CD14-positive monocyte (primary cell): ENCODE data around the gene SOHLH1. TPM values are rescaled to one million over a fixed set of nuclear protein-coding genes. Genes with fewer than 3 reads are reported as not detected.
A peak's percentile ranks its signal among the peaks of the same experiment; 100 is the strongest.

ENCODE experiments used
- DNase-seq, 3 donors: peaks; one replicate each; pipeline ENCODE4 v3.0.0-alpha.2; 2011 to 2022
- H2AFZ ChIP-seq: 2 replicates; pipeline ENCODE4 v1.6.0; 2012; ENCODE audit warnings: mild to moderate bottlenecking, low read depth, low read length, inconsistent platforms; ENCODE audit not compliant: insufficient read depth, poor library complexity, severe bottlenecking
- H3K27ac ChIP-seq, 2 donors: 1 replicate in 1 of 2; 2 replicates in 1 of 2; pipeline ENCODE4 v1.5.1; 2012 to 2013; ENCODE audit warnings: low read length in 2 of 2, control low read depth in 1 of 2, inconsistent platforms in 1 of 2, low read depth in 1 of 2, mild to moderate bottlenecking in 1 of 2
- H3K27me3 ChIP-seq, 2 donors: one replicate each; pipeline versions ENCODE4 v1.6.0 to v1.6.1; 2011 to 2013; ENCODE audit warnings: low read length in 2 of 2; ENCODE audit not compliant: control insufficient read depth in 2 of 2, insufficient read depth in 2 of 2
- H3K36me3 ChIP-seq, 2 donors: replicated peaks in 1 of 2; 1 replicate in 1 of 2; 2 replicates in 1 of 2; pipeline versions ENCODE4 v1.5.1 to v1.6.1; 2012 to 2013; ENCODE audit warnings: low read length in 2 of 2, control low read depth in 1 of 2, inconsistent platforms in 1 of 2, mild to moderate bottlenecking in 1 of 2; ENCODE audit not compliant: insufficient read depth in 2 of 2, control insufficient read depth in 1 of 2
- H3K4me1 ChIP-seq, 2 donors: 1 replicate in 1 of 2; 2 replicates in 1 of 2; pipeline versions ENCODE4 v1.5.1 to v1.6.1; 2012 to 2013; ENCODE audit warnings: low read length in 2 of 2, control low read depth in 1 of 2, inconsistent platforms in 1 of 2, mild to moderate bottlenecking in 1 of 2, moderate library complexity in 1 of 2; ENCODE audit not compliant: insufficient read depth in 2 of 2, control insufficient read depth in 1 of 2
- H3K4me2 ChIP-seq: replicated peaks from 2 replicates; pipeline ENCODE3; 2012; ENCODE audit warnings: low read length, moderate library complexity, mild to moderate bottlenecking; ENCODE audit not compliant: poor library complexity, severe bottlenecking; ENCODE audit errors: extremely low read depth
- H3K4me3 ChIP-seq, 3 experiments: fragments of 200-600 bp in 1 of 3; sonication (generic) in 1 of 3; replicated peaks in 1 of 3; 1 replicate in 2 of 3; 2 replicates in 1 of 3; pipeline ENCODE4 v1.5.1; 2011 to 2013; ENCODE audit warnings: low read length in 3 of 3, mild to moderate bottlenecking in 3 of 3, control low read depth in 2 of 3, low read depth in 2 of 3, inconsistent platforms in 1 of 3, moderate library complexity in 1 of 3
- H3K79me2 ChIP-seq: 2 replicates; pipeline ENCODE4 v1.6.0; 2012; ENCODE audit warnings: mild to moderate bottlenecking, control low read depth, inconsistent platforms, low read length, moderate library complexity; ENCODE audit not compliant: insufficient read depth
- H3K9ac ChIP-seq: 2 replicates; pipeline ENCODE4 v1.6.0; 2017; ENCODE audit warnings: low read length, mild to moderate bottlenecking; ENCODE audit not compliant: insufficient read depth, poor library complexity, severe bottlenecking
- H3K9me3 ChIP-seq, 2 donors: replicated peaks in 1 of 2; 1 replicate in 1 of 2; 2 replicates in 1 of 2; pipeline versions ENCODE4 v1.5.1 to v1.6.1; 2012 to 2013; ENCODE audit warnings: low read length in 2 of 2, control low read depth in 1 of 2; ENCODE audit not compliant: control insufficient read depth in 1 of 2, insufficient read depth in 1 of 2
- H4K20me1 ChIP-seq: 2 replicates; pipeline ENCODE4 v1.6.0; 2012; ENCODE audit warnings: mild to moderate bottlenecking, low read length, control low read depth, moderate library complexity; ENCODE audit not compliant: insufficient read depth
- H3K27ac Mint-ChIP-seq, 7 donors: one replicate each; pipeline ENCODE4 v1.8.0; 2020; ENCODE audit warnings: mild to moderate bottlenecking in 7 of 7, mixed read lengths in 7 of 7, moderate library complexity in 6 of 7, inconsistent platforms in 2 of 7
- H3K27me3 Mint-ChIP-seq, 3 donors: one replicate each; pipeline ENCODE4 v1.8.0; 2021 to 2022; ENCODE audit warnings: low read depth in 3 of 3, mild to moderate bottlenecking in 3 of 3, mixed read lengths in 3 of 3, moderate library complexity in 3 of 3, inconsistent platforms in 1 of 3
- H3K36me3 Mint-ChIP-seq, 2 donors: one replicate each; pipeline ENCODE4 v1.8.0; 2020; ENCODE audit warnings: mixed read lengths in 2 of 2, inconsistent platforms in 1 of 2, mild to moderate bottlenecking in 1 of 2
- H3K4me1 Mint-ChIP-seq: one replicate; pipeline ENCODE4 v1.8.0; 2020; ENCODE audit warnings: mild to moderate bottlenecking, mixed read lengths
- H3K4me3 Mint-ChIP-seq, 2 donors: one replicate each; pipeline ENCODE4 v1.8.0; 2020; ENCODE audit warnings: mild to moderate bottlenecking in 2 of 2, mixed read lengths in 2 of 2, moderate library complexity in 1 of 2
- H3K9me3 Mint-ChIP-seq, 7 donors: one replicate each; pipeline ENCODE4 v1.8.0; 2020 to 2022; ENCODE audit warnings: mixed read lengths in 7 of 7, mild to moderate bottlenecking in 6 of 7, moderate library complexity in 6 of 7, inconsistent platforms in 2 of 7
- CTCF ChIP-seq: fragments of 200-600 bp; IDR thresholded peaks from one replicate; pipeline ENCODE4 v1.8.0; 2022; ENCODE audit warnings: antibody characterized with exemption, mild to moderate bottlenecking
- WGBS: methylation state at CpG from one replicate; pipeline ENCODE4 v1.1.5; 2013; ENCODE audit warnings: missing lambda C conversion rate; ENCODE audit not compliant: insufficient coverage; 5-methylcytosine and 5-hydroxymethylcytosine counted together
- intact Hi-C, 2 donors: fragments of 100-400 bp; cut with micrococcal nuclease; formaldehyde crosslinking; loops; one replicate each; pipeline versions ENCODE4 v1.15.0 to v1.15.1; 2023
- polyA plus RNA-seq, 3 donors: library from polyadenylated mRNA; depleted of rRNA in 1 of 3; unstranded in 2 of 3; stranded (reverse) in 1 of 3; fragments of 300-500 nt in 2 of 3; fragments of >200 nt in 1 of 3; fragmentation: Illumina TruSeq in 2 of 3; gene quantifications; 1 replicate in 2 of 3; 2 replicates in 1 of 3; pipeline ENCODE4 v1.2.3, GENCODE V29; 2012 to 2021

SOHLH1 gene
- polyA plus RNA-seq, 3 donors, result not detected

- 74% methylated on average over 21 of the region's 21 CpGs for WGBS
- intact Hi-C loops, result no loop called here
- H3K27ac Mint-ChIP-seq, result peak overlapping the region in 1 of 7 donors; percentile 18
- Histone ChIP-seq H3K4me2 (no peak overlapping the region), H4K20me1 (no peaks in the 10 kb centered on the region), H3K9me3 (no peaks in the 10 kb centered on the region), H3K4me3 (no peak overlapping the region), H3K79me2 (no peaks in the 10 kb centered on the region), H3K9ac (no peak overlapping the region), H2AFZ (no peak overlapping the region), H3K4me1 (no peaks in the 10 kb centered on the region), H3K36me3 (no peaks in the 10 kb centered on the region), H3K27ac (no peak overlapping the region), H3K27me3 (peaks cover 0 to 6% of the 10 kb centered on the region in 2 donors)
- no peak overlapping the region for H3K4me3 Mint-ChIP-seq
- no peaks in the 10 kb centered on the region for H3K36me3 Mint-ChIP-seq
- DNase-seq, result no peak
- no peaks in the 10 kb centered on the region for H3K4me1 Mint-ChIP-seq
- peaks cover 0 to 2% (median 0%) of the 10 kb centered on the region in 7 donors for H3K9me3 Mint-ChIP-seq
- no peak for TF ChIP-seq CTCF
- peaks cover 2 to 24% (median 9%) of the 10 kb centered on the region in 3 donors for H3K27me3 Mint-ChIP-seq
Measured at GRCh38 chr9:135698236-135698635, 1.0 kb downstream of the SOHLH1 start.

- intact Hi-C loops, result no loop called here
- H3K4me1 Mint-ChIP-seq, result no peaks in the 10 kb centered on the region
- WGBS, result 79% methylated on average over 12 of the region's 15 CpGs
- Histone ChIP-seq H3K4me1 (no peaks in the 10 kb centered on the region), H3K9me3 (no peaks in the 10 kb centered on the region), H3K9ac (no peak overlapping the region), H3K79me2 (no peaks in the 10 kb centered on the region), H4K20me1 (no peaks in the 10 kb centered on the region), H3K27me3 (no peaks in the 10 kb centered on the region), H3K27ac (no peak overlapping the region), H3K4me2 (no peak overlapping the region), H2AFZ (no peak overlapping the region), H3K36me3 (no peaks in the 10 kb centered on the region), H3K4me3 (no peak overlapping the region)
- no peak for TF ChIP-seq CTCF
- no peak overlapping the region for H3K4me3 Mint-ChIP-seq
- DNase-seq, result no peak
- no peaks in the 10 kb centered on the region for H3K36me3 Mint-ChIP-seq
- peaks cover 0 to 15% (median 8%) of the 10 kb centered on the region in 3 donors for H3K27me3 Mint-ChIP-seq
- H3K27ac Mint-ChIP-seq, result no peak overlapping the region
- peaks cover 0 to 2% (median 0%) of the 10 kb centered on the region in 7 donors for H3K9me3 Mint-ChIP-seq
Measured at GRCh38 chr9:135697226-135697625, 2.1 kb downstream of the SOHLH1 start.
